SIG-M5 treated with dmso at 0.1 percent for 504 hours (cell line): ENCODE measurements around the gene MIXL1.

Source experiments
- DNase-seq: peaks from one replicate; lab custom pipeline; 2025; ENCODE audit not compliant: unreplicated experiment; lab: John Stamatoyannopoulos, UW

The MIXL1 gene

GRCh38 chr1:226276077-226276682 is 52.7 kb downstream of the MIXL1 start:
- no peak for DNase-seq
